Fibroblast of the aortic adventitia (primary cell): ENCODE measurements around the gene LMCD1. TPM values are rescaled to one million over a fixed set of nuclear protein-coding genes. Genes with fewer than 3 reads are reported as not detected.
A peak's percentile ranks its signal among the peaks of the same experiment; 100 is the strongest.
"Not testable (repeated sequence)": the region's sequence is repeated elsewhere in the genome, so short reads cannot be mapped to it uniquely, and the experiment has no call there.

Experiments
- DNase-seq: peaks from one replicate; pipeline ENCODE4 v3.0.0-alpha.2; 2010; ENCODE audit warnings: low read depth
- H3K4me3 ChIP-seq: 2 replicates; pipeline ENCODE4 v1.5.1; 2011; ENCODE audit warnings: low read depth, mild to moderate bottlenecking, control low read depth, low read length, moderate library complexity
- CTCF ChIP-seq: IDR thresholded peaks from 2 replicates; pipeline ENCODE4 v1.5.1; 2011; ENCODE audit warnings: mild to moderate bottlenecking, low read length, control low read depth, inconsistent platforms; ENCODE audit not compliant: insufficient read depth
- total RNA-seq: library from RNA; depleted of rRNA; stranded (reverse); fragments of >200 nt; gene quantifications from 2 replicates; pipeline ENCODE4 v1.2.3, GENCODE V29; 2012; ENCODE audit warnings: low replicate concordance

LMCD1 gene
- total RNA-seq, 1 donor = 22.4 TPM

- H3K4me3 ChIP-seq = no peak overlapping the region
- no peak for DNase-seq
- TF ChIP-seq CTCF = no peak
These were observed 74.8 kb downstream of the LMCD1 start for GRCh38 chr3:8576436-8576835.

- TF ChIP-seq CTCF = no peak
- H3K4me3 ChIP-seq = no peak overlapping the region
These were observed 75.4 kb downstream of the LMCD1 start for GRCh38 chr3:8576841-8577571.

GRCh38 chr3:8578282-8578681, 76.7 kb downstream of the LMCD1 start:
- TF ChIP-seq CTCF = no peak
- no peak overlapping the region for H3K4me3 ChIP-seq
- peak; percentile 79 for DNase-seq

More at GRCh38 chr3:8576841-8577571, 75.4 kb downstream of the LMCD1 start:
- DNase-seq = peak; percentile 41

- no peak for DNase-seq
- no peak overlapping the region for H3K4me3 ChIP-seq
- TF ChIP-seq CTCF = no peak
These were observed 77.5 kb downstream of the LMCD1 start for GRCh38 chr3:8579096-8579495.

- DNase-seq = no peak
- H3K4me3 ChIP-seq = no peak overlapping the region
- TF ChIP-seq CTCF = no peak
These were observed 78.3 kb downstream of the LMCD1 start for GRCh38 chr3:8579943-8580342.

- not testable (repeated sequence) for DNase-seq, H3K4me3 ChIP-seq
These were observed 78.8 kb downstream of the LMCD1 start for GRCh38 chr3:8580434-8580833.

GRCh38 chr3:8581373-8581772, 79.8 kb downstream of the LMCD1 start:
- no peak for DNase-seq

More at GRCh38 chr3:8581373-8581772, 79.8 kb downstream of the LMCD1 start:
- no peak overlapping the region for H3K4me3 ChIP-seq
- no peak for TF ChIP-seq CTCF
